GM18505 (cell line): ENCODE data around the gene MYO6.

Experiments
- ATAC-seq: cut with Tn5 transposase; IDR thresholded peaks from one replicate; pipeline ENCODE4 v1.9.1; 2021; ENCODE audit not compliant: unreplicated experiment
- POLR2A ChIP-seq: IDR thresholded peaks from 4 replicates; pipeline ENCODE4 v1.6.1; 2011; ENCODE audit warnings: borderline replicate concordance; ENCODE audit not compliant: insufficient read depth, insufficient read length; ENCODE audit errors: extremely low read depth

MYO6 gene

DNA sequence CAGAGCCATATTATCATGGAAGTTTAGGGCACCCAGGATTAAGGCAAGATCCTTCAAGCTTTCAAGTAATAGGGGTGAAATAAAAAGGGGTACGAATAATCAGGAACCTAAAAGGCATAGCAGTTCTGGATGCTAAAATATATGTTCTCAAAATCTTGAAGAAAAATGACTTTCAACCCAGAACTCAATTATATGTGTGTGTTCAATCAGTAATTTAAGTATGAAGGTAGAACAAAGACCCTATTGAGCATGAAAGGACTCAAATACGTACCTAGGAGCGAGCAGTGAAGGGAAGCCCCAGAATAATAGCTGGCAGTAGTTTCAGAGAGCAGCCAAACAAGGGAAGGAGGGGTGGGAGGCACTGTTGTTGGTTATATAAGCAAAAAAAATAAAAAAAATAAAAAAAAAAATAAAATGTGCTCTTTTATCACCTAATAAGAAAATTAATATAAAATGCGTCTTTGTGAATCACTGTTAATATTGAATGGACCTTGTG is 45.4 kb downstream of the MYO6 start:
- no peak for TF ChIP-seq POLR2A
- ATAC-seq = no peak

DNA sequence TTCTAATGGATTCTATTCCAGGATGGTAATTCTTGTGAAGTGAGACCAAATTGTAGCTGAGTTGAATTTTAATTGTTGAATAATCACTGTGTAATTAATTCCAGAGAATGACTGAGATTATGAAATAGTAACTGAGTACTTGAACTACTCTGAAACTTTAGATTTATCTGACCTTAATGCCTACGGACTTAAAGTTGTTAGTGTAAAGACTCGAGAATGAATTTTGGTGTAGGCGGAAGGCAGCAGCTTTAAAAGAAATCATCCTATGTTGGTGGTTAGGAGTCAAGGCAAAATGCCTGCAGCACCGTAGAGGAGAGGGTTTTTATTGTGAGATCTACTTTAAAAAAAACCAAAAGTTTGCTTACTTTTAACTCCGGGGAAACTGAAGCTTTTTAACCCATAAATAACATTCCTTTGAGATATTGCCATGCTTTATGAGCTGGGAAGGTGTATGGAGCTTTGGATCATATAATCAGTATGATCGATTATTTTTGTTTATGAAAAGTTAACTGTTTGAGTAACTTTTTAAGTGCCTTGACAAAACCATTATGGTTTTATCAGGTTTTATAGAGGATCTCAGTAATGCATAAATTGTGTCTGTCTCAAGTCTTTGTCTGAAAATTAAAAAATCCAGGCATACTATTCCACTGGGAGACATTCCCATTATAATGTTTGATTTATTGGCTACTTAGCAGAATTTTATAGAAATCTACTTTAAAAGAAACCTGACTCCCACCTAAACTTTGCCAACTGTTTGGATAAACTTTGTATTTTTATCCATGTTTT is 46.1 kb downstream of the MYO6 start:
- TF ChIP-seq POLR2A = no peak
- ATAC-seq = no peak

DNA sequence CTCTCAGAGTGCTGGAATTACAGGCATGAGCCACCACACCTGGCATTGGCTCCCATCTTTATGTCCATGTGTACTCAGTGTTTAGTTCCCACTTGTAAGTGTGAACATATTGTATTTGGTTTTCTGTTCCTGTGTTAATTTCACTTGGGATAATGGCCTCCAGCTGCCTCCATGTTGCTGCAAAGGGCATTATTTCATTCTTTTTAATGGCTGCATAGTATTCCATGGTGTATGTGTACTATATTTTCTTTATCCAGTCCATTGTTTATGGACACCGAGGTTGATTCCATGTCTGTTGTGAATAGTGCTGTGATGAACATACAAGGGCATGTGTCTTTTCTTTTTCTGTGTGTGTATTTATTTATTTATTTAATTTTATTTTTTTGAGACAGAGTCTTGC is 47.7 kb downstream of the MYO6 start:
- TF ChIP-seq POLR2A = no peak
- no peak for ATAC-seq

DNA sequence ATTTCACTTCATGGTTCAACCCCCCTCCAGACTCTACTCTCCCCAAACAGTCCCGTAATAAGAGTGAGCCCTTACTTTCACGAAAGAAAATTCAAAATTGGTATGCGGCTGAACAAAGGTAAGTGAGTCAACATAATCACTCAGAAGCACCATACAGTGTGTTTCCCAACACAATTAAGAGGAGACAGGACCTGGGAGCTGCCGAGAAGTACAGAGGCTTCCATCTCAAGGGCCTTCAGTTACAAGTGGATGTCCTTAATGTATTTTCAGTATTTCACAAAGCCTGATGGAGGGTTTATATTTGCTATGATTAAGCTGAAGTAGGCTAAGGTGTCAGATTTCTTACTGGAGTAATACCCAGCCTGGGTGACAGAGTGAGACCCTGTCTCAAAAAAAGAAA is 51.1 kb downstream of the MYO6 start:
- ATAC-seq = no peak
- no peak for TF ChIP-seq POLR2A

DNA sequence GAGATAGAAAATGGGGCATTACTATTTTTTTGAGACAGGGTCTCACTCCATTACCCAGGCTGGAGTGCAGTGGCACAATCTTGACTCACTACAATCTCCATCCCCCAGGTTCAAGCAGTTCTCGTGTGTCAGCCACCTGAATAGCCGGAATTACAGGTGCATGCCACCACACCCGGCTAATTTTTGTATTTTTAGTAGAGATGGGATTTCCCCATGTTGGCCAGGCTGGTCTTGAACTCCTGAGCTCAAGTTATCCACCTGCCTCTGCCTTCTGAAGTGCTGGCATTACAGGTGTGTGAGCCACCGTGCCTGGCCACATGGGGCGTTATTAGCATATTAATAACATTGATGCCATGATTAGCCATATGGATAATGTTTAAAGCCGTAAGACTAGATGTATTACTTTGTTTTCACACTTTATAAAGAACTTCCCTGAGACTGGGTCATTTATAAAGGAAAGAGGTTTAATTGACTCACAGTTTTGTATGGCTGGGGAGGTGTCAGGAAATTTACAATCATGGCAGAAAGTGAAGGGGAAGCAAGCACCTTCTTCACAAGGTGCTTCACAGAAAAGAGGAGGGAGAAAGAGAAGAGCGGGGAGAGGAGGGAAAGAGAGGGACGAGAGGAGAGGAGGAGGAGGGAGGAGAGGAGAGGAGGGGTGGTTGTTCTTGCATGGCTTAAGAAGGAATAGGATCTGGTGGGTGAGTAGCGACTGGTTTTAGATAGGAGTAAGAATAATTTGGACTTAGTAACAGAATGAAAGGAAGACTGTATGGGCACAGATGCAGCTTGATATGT is 51.9 kb downstream of the MYO6 start:
- no peak for ATAC-seq
- TF ChIP-seq POLR2A = no peak

DNA sequence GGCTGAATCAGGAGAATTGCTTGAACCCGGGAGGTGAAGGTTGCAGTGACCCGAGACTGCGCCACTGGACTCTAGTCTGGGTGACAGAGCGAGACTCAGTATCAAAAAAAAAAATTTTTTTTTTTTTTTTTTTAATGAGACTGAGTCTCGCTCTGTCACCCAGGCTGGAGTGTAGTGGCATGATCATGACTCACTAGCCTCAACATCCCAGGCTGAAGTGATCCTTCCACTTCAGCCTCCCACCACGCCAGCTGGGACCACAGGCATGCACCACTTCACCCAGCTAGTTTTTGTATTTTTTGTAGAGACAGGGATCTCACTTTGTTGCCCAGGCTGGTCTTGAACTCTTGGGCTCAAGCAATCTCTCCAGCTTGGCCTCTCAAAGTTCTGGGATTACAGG is 53.3 kb downstream of the MYO6 start:
- no peak for TF ChIP-seq POLR2A
- ATAC-seq = no peak

DNA sequence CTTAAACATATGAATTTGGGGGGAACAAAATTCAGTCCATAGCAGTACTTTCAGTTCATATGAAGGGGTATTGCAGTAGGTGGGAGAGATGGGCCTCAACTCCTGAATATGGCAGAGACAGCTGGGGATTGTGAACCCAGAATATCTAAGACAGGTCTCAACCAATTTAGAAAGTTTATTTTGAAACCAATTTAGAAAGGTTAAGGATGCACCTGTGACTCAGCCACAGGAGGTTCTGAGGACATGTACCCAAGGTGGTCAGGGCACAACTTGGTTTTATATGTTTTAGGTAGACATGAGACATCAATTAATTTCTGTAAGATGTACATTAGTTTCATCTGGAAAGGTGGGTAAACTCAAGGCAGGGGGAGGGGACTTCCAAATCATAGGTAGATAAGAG is 59.5 kb downstream of the MYO6 start:
- no peak for ATAC-seq
- no peak for TF ChIP-seq POLR2A

DNA sequence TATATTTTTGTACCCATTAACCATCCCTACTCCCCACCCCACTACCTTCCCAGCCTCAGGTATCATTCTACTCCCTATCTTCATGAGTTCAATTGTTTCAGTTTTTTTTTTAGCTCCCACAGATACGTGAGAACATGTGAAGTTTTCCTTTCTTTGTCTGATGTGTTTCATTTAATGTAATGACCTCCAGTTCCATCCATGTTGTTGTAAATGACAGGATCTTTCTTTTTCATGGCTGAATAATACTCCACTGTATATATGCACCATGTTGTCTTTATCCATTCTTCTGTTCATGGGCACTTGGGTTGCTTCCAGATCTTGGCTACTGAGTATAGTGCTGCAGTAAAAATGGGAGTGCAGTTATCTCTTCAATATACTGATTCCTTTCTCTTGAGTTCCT is 63.5 kb downstream of the MYO6 start:
- ATAC-seq = no peak
- TF ChIP-seq POLR2A = no peak

DNA sequence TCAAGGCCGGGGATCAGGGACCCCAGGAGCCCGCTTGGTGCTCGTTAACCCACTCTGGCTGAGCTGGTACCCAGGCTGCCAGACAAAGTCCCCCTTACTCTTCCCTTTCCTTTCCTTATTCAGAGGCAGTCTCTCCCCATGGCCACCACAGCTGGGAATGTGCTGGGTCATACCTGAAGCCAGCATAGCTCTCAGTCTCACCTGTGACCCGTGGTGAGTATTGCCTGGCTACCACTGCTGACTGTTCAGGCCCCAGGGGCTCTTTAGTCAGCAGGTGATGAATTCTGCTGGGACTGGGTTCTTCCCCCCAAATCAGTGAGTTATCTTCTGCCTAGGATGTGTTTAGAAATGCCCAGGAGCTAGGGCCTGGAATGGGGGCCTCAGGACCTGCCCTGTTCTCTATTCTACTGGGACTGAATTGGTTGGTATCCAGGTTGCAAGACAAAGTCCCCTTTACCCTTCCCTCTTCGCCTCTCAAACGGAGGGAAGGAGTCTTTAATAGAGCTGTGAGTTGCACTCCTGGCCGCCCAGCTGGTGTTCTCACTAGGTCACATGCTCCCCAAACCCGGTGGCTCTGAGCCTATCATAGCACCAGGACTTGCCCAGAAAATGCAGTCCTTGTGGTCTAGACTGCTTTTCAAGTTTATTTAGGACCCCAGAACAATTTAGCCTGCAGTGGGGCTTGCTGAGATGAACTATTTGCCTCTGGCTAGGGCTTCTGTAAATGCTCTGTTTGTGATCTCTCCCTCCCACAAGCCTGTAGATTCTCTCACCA is 64.6 kb downstream of the MYO6 start:
- ATAC-seq = no peak
- no peak for TF ChIP-seq POLR2A

DNA sequence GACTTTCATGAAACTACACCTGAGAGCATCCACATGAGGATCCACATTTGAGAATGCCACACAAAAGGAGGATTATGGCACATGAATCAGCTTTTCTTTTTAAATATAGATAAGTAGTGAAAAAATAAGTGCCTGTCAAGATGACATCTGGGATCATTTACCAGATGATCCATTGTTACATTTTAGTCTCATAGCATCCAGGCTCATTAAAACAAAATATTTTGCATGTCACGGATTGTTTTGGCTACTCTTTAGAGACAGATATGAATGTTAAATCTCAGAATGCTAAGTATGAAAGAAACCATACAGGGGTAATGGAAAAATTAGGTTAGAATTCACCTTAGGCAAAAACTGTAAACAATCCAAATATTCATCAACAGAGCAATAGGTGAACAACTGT is 66.7 kb downstream of the MYO6 start:
- no peak for TF ChIP-seq POLR2A
- ATAC-seq = no peak

DNA sequence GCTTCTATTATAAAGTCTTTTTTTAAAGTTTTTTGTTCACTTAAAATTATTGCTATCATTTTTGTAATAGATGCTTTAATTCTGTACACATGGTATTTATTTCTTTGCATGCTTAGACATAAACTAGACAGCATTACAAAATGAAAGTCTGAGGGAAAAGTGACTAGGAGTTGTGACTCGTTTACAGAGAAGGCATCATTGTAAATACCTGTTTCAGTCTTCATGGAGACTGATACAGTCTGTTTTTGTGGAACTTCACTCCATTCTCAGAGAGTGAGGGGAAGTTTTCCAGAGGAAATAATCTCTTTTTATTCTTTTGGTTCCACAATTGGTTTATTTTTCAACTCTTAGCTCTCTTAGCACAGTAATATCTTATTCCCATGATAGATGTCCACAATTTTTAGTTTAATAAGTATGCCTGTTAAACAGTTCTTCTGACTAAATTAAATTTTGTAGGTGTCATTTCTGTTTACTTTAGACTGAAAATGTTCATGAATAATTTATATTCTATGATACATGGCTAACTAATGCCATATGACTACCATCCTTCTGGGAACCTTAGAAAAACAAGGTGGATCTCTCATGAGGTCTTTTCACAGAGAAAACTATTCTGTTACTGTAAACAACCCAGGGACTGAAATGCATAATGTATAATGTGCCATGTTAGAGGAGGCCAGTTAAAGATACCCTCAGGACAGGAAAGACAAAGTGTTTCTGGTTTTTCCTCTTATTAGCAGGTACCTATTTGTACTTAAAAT is 69.2 kb downstream of the MYO6 start:
- TF ChIP-seq POLR2A = no peak
- ATAC-seq = no peak

DNA sequence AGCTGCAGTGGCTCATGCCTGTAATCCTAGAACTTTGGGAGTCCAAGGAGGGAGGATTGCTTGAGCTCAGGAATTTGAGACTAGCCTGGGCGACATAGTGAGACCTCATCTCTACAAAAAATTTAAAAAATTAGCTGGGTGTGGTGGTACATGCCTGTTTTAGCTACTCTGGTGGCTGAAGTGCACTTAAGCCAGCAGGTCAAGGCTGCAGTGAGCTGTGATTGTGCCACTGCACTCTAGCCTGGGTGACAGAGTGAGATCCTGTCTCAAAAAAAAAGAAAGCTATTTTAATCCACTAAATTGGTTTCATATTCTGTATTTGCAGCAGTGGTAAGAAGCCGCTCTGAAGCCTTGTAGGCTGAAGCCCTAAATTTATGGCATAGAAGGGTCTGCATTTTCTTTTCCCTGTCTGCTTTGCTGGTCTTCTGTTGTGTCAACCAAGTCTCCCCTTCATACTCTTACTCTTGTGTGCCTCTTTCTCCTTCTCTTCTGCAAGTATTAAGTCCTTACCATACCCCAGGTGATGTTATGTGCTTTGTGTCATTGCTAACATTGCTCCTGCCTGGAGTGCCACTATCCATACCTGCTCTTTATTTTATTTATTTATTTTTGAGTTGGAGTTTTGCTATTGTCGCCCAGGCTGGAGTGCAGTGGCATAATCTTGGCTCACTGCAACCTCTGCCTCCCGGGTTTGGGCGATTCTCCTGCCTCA is 70.9 kb downstream of the MYO6 start:
- ATAC-seq = no peak
- TF ChIP-seq POLR2A = no peak
